ENCODE measurements around the gene UNC93A. TPM values are rescaled to one million over a fixed set of nuclear protein-coding genes. Genes with fewer than 3 reads are reported as not detected.
"Not testable (repeated sequence)": the region's sequence is repeated elsewhere in the genome, so short reads cannot be mapped to it uniquely, and the experiment has no call there.

UNC93A gene
- not detected in 2 replicates for total RNA-seq
- long read RNA-seq: 0 reads

DNA sequence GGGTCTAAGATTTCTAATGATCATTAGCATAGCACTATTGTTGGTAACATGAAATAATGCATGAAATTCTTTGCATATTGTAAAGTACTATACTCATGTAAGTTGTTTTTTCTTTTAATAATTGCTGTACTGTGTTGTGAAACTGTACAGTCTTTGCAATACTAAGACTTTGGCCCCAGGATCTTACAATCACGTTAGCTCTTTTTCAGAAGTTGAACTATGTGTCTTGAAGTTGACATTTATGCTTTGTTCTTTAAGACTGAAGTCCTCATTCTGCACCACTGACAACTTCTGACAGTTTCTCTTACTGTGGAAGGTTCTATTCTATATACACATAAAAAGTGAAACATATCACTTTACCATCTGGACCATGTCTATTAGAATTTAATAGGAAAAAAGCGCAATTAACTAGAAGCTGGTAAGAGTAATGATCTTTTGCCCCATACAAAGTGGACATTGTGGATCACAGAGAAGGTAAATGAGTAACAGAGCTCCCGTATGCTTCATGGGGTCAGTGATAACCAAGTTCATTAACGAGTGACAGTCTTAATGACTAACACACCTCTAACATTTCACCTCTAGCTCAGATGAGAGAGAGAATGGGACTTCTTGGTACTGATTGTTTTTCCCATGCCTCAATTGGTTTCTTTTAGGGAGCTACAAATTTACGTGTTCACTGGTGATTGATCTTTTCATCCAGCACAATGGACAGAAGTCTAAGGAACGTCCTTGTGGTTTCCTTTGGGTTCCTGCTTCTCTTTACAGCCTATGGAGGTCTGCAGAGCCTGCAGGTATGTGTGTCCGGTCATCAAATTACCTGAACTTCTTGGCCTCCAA, at the start of gene UNC93A:
UNC93A (plus strand) TSS at position 530 of the 837 bp plus-strand sequence; CDS start at position 705, 175 bp downstream.
- TF ChIP-seq, protein P1, sequence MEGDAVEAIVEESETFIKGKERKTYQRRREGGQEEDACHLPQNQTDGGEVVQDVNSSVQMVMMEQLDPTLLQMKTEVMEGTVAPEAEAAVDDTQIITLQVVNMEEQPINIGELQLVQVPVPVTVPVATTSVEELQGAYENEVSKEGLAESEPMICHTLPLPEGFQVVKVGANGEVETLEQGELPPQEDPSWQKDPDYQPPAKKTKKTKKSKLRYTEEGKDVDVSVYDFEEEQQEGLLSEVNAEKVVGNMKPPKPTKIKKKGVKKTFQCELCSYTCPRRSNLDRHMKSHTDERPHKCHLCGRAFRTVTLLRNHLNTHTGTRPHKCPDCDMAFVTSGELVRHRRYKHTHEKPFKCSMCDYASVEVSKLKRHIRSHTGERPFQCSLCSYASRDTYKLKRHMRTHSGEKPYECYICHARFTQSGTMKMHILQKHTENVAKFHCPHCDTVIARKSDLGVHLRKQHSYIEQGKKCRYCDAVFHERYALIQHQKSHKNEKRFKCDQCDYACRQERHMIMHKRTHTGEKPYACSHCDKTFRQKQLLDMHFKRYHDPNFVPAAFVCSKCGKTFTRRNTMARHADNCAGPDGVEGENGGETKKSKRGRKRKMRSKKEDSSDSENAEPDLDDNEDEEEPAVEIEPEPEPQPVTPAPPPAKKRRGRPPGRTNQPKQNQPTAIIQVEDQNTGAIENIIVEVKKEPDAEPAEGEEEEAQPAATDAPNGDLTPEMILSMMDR (IDR thresholded peaks at IDR 0.05): no peak
- Mint-ChIP-seq H3K27me3 (ENCODE audit: unreplicated experiment) (peaks cover 15% of the 10 kb centered on the region), H3K36me3 (ENCODE audit: unreplicated experiment) (no peaks in the 10 kb centered on the region), H3K9me3 (ENCODE audit: unreplicated experiment) (no peaks in the 10 kb centered on the region), H3K4me1 (ENCODE audit: unreplicated experiment) (no peaks in the 10 kb centered on the region), H3K4me3 (ENCODE audit: unreplicated experiment) (no peak within 1 kb of the TSS), H3K27ac (ENCODE audit: unreplicated experiment) (no peak within 1 kb of the TSS)
- no peak for DNase-seq (ENCODE audit: extremely low spot score, unreplicated experiment)

DNA sequence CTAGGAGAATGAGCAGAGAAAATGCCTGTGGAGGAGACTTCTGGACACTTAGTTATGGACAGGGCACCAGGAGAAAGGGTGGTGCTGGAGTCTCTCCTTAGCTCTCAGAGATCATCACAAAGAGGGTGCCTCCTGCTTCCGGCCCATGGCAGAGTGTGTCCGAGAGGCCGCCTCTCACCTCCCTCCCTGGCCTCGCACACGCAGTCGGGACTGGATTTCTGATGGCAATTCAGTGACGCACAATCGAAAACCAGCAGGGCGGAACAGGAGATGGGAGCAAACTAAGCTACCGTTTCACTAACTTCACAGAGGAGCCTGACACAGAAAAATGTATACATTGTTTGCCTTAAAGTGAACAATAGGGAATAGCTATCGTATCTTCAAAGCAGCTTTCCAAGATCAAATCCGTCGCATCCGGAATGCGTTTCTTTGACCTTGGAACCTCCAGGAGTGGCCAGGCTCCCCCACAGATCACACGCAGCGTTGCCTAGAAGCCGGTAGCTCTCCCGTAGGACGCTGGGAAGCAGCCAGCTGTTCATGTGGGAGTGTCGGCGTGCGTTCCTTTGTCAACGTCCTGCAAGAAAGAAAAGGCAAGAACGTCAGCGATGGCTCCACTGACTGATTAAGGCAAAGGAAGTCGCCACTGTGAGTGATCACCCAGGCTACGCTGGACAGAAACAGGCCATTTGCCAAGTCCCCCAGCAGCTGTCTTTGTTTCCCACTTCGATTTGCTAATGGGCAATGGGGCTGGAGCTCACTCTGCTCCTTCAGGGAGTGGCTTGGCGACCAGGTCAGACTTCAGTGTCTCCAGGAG, 49.6 kb upstream of the UNC93A start:
- H3K9me3 Mint-ChIP-seq (ENCODE audit: unreplicated experiment); H3K4me1 Mint-ChIP-seq (ENCODE audit: unreplicated experiment); H3K27ac Mint-ChIP-seq (ENCODE audit: unreplicated experiment); DNase-seq (ENCODE audit: extremely low spot score, unreplicated experiment); H3K36me3 Mint-ChIP-seq (ENCODE audit: unreplicated experiment); H3K4me3 Mint-ChIP-seq (ENCODE audit: unreplicated experiment); H3K27me3 Mint-ChIP-seq (ENCODE audit: unreplicated experiment): not testable (repeated sequence)

DNA sequence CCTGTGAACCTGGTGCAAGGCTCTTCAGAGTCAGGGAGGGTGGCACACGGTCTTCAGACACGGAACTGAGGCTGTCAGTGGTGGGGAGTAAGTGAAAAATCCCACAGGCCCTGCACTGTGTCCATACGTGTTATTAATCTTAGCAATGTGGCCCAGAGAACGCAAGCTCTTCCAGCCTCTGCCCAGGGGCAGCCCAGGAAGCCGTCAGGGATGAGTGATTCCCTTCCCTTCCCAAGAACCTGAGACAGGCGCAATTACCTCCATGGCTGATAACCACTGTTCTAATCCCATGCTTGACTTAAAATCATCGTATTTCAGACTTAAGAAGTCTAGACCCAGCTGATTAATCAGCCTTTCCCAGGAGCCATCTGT, 49.0 kb upstream of the UNC93A start:
- not testable (repeated sequence) for H3K4me1 Mint-ChIP-seq (ENCODE audit: unreplicated experiment); H3K27ac Mint-ChIP-seq (ENCODE audit: unreplicated experiment); DNase-seq (ENCODE audit: extremely low spot score, unreplicated experiment); H3K4me3 Mint-ChIP-seq (ENCODE audit: unreplicated experiment); H3K36me3 Mint-ChIP-seq (ENCODE audit: unreplicated experiment); H3K9me3 Mint-ChIP-seq (ENCODE audit: unreplicated experiment); H3K27me3 Mint-ChIP-seq (ENCODE audit: unreplicated experiment)

DNA sequence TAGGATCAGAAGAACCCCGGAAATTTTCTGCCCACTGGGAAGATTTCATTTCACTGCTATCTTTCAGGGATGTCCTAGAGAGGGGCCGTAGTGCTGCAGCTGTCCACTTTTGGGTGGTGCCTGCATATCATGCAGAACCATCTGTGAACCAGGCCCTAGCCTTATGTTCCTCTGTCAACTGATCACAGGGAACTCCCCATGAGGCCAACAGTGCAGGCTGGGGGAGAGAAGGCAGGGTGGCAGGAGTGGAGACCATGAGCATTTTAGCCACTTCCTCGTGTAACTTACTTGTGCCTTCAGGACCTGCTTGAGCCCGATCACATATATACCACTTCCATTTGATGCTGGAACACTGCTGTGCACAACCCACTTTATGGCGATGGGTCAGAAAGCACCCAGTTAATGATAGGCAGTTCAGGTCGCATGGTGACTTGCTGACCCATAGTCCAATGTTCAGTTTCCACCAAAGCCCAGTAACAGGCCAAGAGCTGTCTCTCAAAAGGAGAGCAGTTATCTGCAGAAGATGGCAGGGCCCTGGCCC, 48.5 kb upstream of the UNC93A start:
- not testable (repeated sequence) for H3K36me3 Mint-ChIP-seq (ENCODE audit: unreplicated experiment); H3K27ac Mint-ChIP-seq (ENCODE audit: unreplicated experiment); H3K27me3 Mint-ChIP-seq (ENCODE audit: unreplicated experiment); DNase-seq (ENCODE audit: extremely low spot score, unreplicated experiment); H3K9me3 Mint-ChIP-seq (ENCODE audit: unreplicated experiment); H3K4me3 Mint-ChIP-seq (ENCODE audit: unreplicated experiment); H3K4me1 Mint-ChIP-seq (ENCODE audit: unreplicated experiment)

DNA sequence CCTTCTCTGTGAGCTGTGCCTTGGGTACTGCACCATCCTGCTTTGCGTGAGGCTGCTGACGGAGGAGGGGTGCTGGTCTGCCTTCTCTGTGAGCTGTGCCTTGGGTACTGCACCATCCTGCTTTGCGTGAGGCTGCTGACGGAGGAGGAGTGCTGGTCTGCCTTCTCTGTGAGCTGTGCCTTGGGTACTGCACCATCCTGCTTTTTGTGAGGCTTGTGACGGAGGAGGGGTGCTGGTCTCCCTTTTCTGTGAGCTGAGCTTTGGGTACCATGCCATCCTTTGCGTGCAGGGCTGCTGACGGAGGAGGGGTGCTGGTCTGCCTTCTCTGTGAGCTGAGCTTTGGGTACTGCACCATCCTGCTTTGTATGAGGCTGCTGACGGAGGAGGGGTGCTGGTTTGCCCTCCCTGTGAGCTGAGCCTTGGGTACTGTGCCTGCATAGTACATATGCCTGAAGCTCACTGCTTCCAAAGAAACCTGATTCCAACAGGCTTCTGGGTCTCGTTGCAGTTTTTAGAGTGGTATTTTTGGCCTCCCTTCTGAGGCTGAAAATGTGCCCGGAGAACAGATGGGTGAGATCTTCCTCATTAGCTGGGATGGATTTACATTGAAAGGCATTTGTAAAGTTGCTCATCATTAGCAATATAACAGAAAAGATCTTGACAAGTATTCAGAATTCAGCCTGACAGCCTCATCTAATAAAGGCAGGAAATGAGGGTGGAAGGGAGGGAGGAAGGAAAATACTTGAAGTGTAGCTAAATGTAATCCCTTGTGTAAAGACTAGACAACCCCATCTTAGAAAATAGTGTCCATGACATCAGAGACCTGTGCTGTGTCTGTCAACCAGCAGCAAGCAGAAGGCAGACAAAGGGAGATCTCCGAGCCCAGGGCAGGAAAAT, 46.8 kb upstream of the UNC93A start:
- H3K4me1 Mint-ChIP-seq (ENCODE audit: unreplicated experiment): no peaks in the 10 kb centered on the region
- no peaks in the 10 kb centered on the region for H3K9me3 Mint-ChIP-seq (ENCODE audit: unreplicated experiment)
- H3K36me3 Mint-ChIP-seq (ENCODE audit: unreplicated experiment): no peaks in the 10 kb centered on the region
- TF ChIP-seq, protein P1 (IDR thresholded peaks at IDR 0.05): no peak
- no peaks in the 10 kb centered on the region for H3K27me3 Mint-ChIP-seq (ENCODE audit: unreplicated experiment)
- no peak overlapping the region for H3K4me3 Mint-ChIP-seq (ENCODE audit: unreplicated experiment)
- no peak for DNase-seq (ENCODE audit: extremely low spot score, unreplicated experiment)
- no peak overlapping the region for H3K27ac Mint-ChIP-seq (ENCODE audit: unreplicated experiment)

DNA sequence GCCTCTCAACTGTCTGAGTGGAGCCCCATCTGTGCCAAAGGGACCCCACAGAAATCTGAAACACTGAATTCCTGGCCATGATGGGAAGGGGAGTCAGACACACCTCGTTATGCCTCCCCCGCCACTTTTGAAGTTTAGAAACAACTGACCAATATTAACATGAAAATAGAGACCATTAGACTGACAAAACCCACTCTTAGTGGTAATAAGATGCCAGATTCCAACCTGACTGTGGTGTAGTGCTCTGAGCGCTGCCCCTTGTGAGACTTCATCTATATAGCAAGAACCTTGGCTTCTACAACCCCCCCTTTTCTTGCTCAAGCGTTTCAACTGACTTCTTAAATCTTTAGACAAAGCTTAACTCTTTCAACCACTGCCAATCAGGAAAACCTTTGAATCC, 46.1 kb upstream of the UNC93A start:
- Mint-ChIP-seq H3K27me3 (ENCODE audit: unreplicated experiment) (no peaks in the 10 kb centered on the region), H3K27ac (ENCODE audit: unreplicated experiment) (no peak overlapping the region), H3K4me3 (ENCODE audit: unreplicated experiment) (no peak overlapping the region), H3K9me3 (ENCODE audit: unreplicated experiment) (no peaks in the 10 kb centered on the region), H3K4me1 (ENCODE audit: unreplicated experiment) (no peaks in the 10 kb centered on the region), H3K36me3 (ENCODE audit: unreplicated experiment) (no peaks in the 10 kb centered on the region)
- TF ChIP-seq, protein P1 (IDR thresholded peaks at IDR 0.05): no peak
- DNase-seq (ENCODE audit: extremely low spot score, unreplicated experiment): no peak

All from osteocyte (in vitro differentiated cells).